Left renal pelvis (tissue), 4 donors: ENCODE results near the gene IQCF6. TPM values are rescaled to one million over a fixed set of nuclear protein-coding genes. Genes with fewer than 3 reads are reported as not detected.
"Not testable (repeated sequence)": the region's sequence is repeated elsewhere in the genome, so short reads cannot be mapped to it uniquely, and the experiment has no call there.

Experiments used
- DNase-seq, 4 donors: peaks; one replicate each; pipeline ENCODE4 v3.0.0-alpha.2; 2013; ENCODE audit warnings: low read depth in 4 of 4, low spot score in 3 of 4
- polyA plus RNA-seq, 4 donors: library from polyadenylated mRNA; unstranded; fragments of 120-200 nt; gene quantifications; one replicate each; pipeline ENCODE4 v1.2.1, GENCODE V29; 2013; ENCODE audit not compliant: insufficient read length in 4 of 4

IQCF6 gene
- polyA plus RNA-seq, 4 donors, result not detected

GRCh38 chr3:51773529-51774056, 5.4 kb downstream of the IQCF6 start:
- DNase-seq, result no peak

- no peak for DNase-seq
Measured at GRCh38 chr3:51759203-51759602, 19.8 kb downstream of the IQCF6 start.

DNA sequence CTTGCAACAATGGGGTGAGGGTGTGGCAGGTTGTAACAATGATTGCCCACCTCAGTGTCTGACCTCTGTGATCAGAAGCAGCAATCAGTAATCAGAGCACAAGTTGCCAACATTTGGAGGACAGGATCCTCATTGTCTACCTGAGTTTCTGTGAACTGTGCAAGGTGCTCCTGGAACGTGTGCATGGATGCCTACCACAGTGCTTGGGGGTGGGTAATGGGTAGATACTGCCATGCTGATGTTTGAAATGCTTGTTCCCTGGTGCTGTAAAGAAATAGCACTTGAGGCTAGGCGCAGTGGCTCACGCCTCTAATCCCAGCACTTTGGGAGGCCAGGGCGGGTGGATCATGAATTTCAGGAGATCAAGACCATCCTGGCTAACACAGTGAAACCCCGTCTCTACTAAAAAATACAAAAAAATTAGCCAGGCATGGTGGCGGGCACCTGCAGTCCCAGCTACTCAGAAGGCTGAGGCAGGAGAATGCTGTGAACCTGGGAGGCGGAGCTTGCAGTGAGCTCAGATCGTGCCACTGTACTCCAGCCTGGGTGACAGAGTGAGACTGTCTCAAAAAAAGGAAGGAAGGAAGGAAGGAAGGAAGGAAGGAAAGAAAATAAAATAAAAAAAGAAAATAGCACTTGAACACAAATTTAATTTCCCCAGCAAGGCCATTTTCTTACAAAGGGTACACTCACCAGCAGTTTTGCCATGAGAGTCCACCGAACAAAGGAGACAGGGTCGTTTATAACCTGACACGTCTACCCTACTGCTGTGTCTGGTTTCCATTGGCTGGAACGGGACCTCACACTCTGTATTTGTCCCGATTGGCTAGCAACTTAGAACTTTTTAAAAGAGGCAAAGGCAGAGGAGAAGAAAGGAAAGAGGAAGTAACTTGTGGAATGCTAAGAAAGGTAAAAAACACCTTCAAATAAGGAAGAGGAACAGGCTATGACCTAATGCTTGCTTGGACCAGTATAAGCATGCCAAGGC, 25.0 kb downstream of the IQCF6 start:
- not testable (repeated sequence) for DNase-seq

DNA sequence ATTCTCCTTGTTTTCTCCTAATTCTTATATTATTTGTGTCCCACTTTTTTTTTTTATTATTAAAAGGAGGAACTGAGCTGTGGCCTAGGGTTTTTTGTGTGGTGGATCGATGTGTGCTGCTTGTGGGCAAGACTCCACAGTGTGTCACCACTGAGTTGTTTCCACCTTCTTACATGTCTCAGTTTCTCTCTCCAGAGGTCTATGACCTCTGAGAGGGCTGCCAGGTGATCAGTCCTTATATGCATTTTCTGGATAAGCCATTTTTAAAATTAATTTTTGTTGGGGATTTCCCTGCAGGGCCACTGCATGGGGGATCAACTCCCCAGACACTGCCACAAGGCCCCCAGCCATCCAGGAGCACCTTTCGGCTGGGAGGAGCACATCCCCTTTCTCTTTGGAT, 27.8 kb downstream of the IQCF6 start:
- DNase-seq, result no peak

DNA sequence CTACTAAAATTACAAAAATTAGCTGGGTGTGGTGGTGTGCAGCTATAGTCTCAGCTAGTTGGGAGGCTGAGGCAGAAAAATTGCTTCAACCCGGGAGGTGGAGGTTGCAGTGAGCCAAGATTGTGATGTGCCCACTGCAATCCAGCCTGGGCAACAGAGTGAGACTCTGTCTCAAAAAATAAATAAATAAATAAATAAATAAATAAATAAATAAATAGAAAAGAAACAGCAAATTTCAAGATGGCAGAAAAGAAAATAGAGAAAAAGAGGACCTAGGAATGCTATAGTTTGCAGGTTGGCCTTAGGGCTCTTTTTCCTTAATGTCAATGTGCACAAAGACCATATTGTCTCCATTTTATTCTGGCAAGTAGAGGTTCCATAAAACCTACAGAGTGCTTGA, 28.2 kb downstream of the IQCF6 start:
- DNase-seq, result no peak

GRCh38 chr3:51748327-51748726, 30.7 kb downstream of the IQCF6 start:
- DNase-seq, result no peak

GRCh38 chr3:51747840-51748239, 31.2 kb downstream of the IQCF6 start:
- no peak for DNase-seq

- not testable (repeated sequence) for DNase-seq
Measured at GRCh38 chr3:51742978-51743377, 36.1 kb downstream of the IQCF6 start.

- DNase-seq, result not testable (repeated sequence)
Measured at GRCh38 chr3:51742320-51742719, 36.7 kb downstream of the IQCF6 start.

- no peak for DNase-seq
Measured at GRCh38 chr3:51739110-51739509, 39.9 kb downstream of the IQCF6 start.

GRCh38 chr3:51735950-51736349, 43.1 kb downstream of the IQCF6 start:
- no peak for DNase-seq

- no peak for DNase-seq
Measured at GRCh38 chr3:51735039-51735438, 44.0 kb downstream of the IQCF6 start.

DNA sequence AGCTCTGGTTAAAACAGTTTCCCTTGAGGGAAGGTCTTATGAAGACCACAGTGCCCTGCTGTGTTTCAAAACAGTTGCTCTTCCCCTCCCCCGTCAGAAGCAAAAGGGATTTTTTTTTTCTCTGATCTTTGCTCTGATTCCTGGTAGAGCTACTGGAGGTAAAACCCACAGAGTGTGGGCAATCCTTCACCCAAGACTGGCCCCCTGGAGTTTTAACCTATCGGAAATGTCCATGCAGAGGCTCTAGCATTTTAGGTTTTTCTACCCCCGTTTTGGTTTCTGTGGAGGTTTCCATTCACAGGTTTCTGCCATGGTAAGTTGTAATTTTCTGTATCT, 44.5 kb downstream of the IQCF6 start:
- DNase-seq, result no peak

DNA sequence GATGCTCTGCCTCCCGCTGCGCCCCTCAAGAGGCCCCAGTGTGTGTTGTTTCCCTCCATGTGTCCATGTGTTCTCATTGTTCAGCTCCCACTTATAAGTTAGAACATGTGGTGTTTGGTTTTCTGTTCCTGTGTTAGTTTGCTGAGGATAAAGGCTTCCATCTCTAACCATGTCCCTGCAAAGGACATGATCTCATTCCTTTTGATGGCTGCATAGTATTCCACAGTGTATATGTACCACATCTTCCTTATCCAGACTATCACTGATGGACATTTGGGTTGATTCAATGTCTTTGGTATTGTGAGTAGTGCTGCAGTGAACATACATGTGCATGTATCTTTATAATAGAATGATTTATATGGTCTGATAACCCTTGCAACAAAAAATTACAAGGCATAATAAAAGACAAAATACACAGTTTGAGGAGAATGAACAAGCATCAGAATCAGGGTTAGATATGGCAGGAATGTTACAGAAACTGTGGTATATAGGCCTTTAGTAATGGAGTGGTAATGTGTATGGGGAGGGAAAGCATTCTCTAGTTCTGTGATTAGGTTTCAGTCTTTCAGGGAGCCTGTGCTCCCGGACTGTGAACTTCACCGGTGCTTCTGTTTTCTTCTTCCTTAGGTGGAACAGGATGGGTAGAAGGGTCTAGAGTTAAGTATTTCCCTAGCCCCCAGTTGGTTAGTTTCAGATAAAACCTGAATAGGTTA, 45.0 kb downstream of the IQCF6 start:
- DNase-seq, result no peak

DNA sequence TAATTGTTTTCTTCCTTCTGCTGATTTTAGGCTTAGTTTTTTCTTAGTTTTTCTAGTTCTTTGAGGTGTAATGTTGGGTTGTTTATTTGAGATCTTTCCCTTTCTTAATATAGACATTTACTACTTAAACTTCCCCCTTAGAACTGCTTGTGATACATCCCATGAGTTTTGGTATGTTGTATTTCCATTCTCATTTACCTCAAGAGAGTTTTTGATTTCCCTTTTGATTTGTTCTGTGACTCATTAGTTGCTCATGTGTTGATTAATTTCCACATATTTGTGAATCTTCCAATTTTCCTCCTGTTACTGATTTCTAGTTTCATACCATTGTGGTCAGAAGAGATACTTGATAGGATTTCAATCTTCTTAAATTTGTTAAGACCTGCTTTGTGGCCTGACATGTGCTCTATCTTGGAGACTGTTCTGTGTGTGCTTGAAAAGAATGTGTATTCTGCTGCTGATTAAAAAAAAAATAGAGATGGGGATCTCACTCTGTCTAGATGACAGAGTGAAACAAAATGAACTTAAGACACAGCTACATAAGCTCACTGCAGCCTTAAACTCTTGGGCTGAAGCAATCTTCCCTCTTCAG, 49.9 kb downstream of the IQCF6 start:
- no peak for DNase-seq

Other genes with a start within 250 kb of the IQCF6 start
- gene RAD54L2, start 240.5 kb downstream of the IQCF6 start, polyA plus RNA-seq, result 10 to 100 TPM; 11.5 to 16.0 (median 14.6) TPM
- gene TEX264, start 108.0 kb downstream of the IQCF6 start, polyA plus RNA-seq, result 10 to 100 TPM; 30.2 to 70.0 (median 57.7) TPM
- under 1 TPM; 0.27 to 0.81 (median 0.50) TPM for gene GRM2, start 72.2 kb downstream of the IQCF6 start, polyA plus RNA-seq
- not detected for gene IQCF2, start 82.4 kb upstream of the IQCF6 start, polyA plus RNA-seq
- not detected for gene IQCF5, start 96.4 kb upstream of the IQCF6 start, polyA plus RNA-seq
- not detected for gene IQCF1, start 124.1 kb upstream of the IQCF6 start, polyA plus RNA-seq
- 10 to 100 TPM; 12.1 to 22.6 (median 17.8) TPM for gene RRP9, start 162.7 kb upstream of the IQCF6 start, polyA plus RNA-seq
- 10 to 100 TPM in 3 of 4 donors, 1 to 10 TPM in 1; 9.4 to 19.2 (median 17.4) TPM for gene PARP3, start 163.1 kb upstream of the IQCF6 start, polyA plus RNA-seq
- under 1 TPM; 0.32 to 0.59 (median 0.53) TPM for gene GPR62, start 176.1 kb upstream of the IQCF6 start, polyA plus RNA-seq
- 10 to 100 TPM; 49.4 to 80.4 (median 54.2) TPM for gene PCBP4, start 188.2 kb upstream of the IQCF6 start, polyA plus RNA-seq
- gene ABHD14B, start 194.8 kb upstream of the IQCF6 start, polyA plus RNA-seq, result 10 to 100 TPM; 43.5 to 91.3 (median 73.8) TPM
- gene ABHD14A, start 195.8 kb upstream of the IQCF6 start, polyA plus RNA-seq, result 10 to 100 TPM; 20.2 to 30.4 (median 25.9) TPM
- gene ACY1, start 204.3 kb upstream of the IQCF6 start, polyA plus RNA-seq, result 100 to 1,000 TPM in 1 of 4 donors, 10 to 100 TPM in 3; 23.9 to 132 (median 83.9) TPM
- 1,000 to 10,000 TPM; 1,419 to 1,780 (median 1,590) TPM for gene RPL29, start 216.7 kb upstream of the IQCF6 start, polyA plus RNA-seq